SU-DHL-6 (cell line): ENCODE measurements around the gene MPRIP.

Experiments
- H2AFZ ChIP-seq: fragments of 200-600 bp; sonication (generic); 2 replicates; pipeline ENCODE4 v1.6.1; 2014; ENCODE audit warnings: low read depth, mild to moderate bottlenecking, moderate library complexity, mixed read lengths, antibody characterized with exemption, low read length; ENCODE audit not compliant: severe bottlenecking
- H3F3A ChIP-seq: fragments of 200-600 bp; shearing (Covaris generic); 2 replicates; pipeline ENCODE4 v1.6.0; 2016; ENCODE audit warnings: antibody characterized with exemption, mild to moderate bottlenecking; ENCODE audit not compliant: insufficient read depth
- H3K27ac ChIP-seq: fragments of 200-600 bp; sonication (generic); 2 replicates; pipeline ENCODE4 v1.5.1; 2016; ENCODE audit warnings: low read depth, mild to moderate bottlenecking, low read length, moderate library complexity, mixed read lengths
- H3K27me3 ChIP-seq: fragments of 200-600 bp; sonication (generic), shearing (Covaris generic); 2 replicates; pipeline ENCODE4 v1.6.0; 2014; ENCODE audit warnings: mild to moderate bottlenecking, low read length
- H3K36me3 ChIP-seq: fragments of 200-600 bp; sonication (generic); 2 replicates; pipeline ENCODE4 v1.6.1; 2014; ENCODE audit warnings: mild to moderate bottlenecking, low read length, mixed read lengths
- H3K4me2 ChIP-seq: fragments of 300-600, 200-600 bp; shearing (Covaris generic), sonication (generic); 2 replicates; pipeline ENCODE4 v1.6.0; 2014; ENCODE audit warnings: low read length, low read depth, mild to moderate bottlenecking; ENCODE audit not compliant: poor library complexity, severe bottlenecking
- H3K4me3 ChIP-seq: fragments of 200-600 bp; sonication (generic); 2 replicates; pipeline ENCODE4 v1.5.1; 2014; ENCODE audit warnings: antibody characterized with exemption, low read length, mild to moderate bottlenecking, mixed read lengths; ENCODE audit not compliant: insufficient read depth, poor library complexity, severe bottlenecking
- H3K79me2 ChIP-seq: fragments of 200-600 bp; sonication (generic); 2 replicates; pipeline ENCODE4 v1.6.1; 2014; ENCODE audit warnings: mild to moderate bottlenecking, low read length, moderate library complexity; ENCODE audit not compliant: insufficient read depth
- H3K9ac ChIP-seq: fragments of 200-600 bp; sonication (generic); 2 replicates; pipeline ENCODE4 v1.7.0; 2014; ENCODE audit warnings: mild to moderate bottlenecking, low read length
- H3K9me2 ChIP-seq: fragments of 200-600 bp; sonication (generic); replicated peaks from 2 replicates; pipeline ENCODE4 v1.6.1; 2014; ENCODE audit warnings: low read length; ENCODE audit not compliant: insufficient read depth
- H3K9me3 ChIP-seq: fragments of 200-600 bp; sonication (generic); 2 replicates; pipeline ENCODE4 v1.6.1; 2014; ENCODE audit warnings: low read length, mixed read lengths; ENCODE audit not compliant: insufficient read depth
- H4K20me1 ChIP-seq: fragments of 200-600 bp; sonication (generic); 2 replicates; pipeline ENCODE4 v1.6.1; 2014; ENCODE audit warnings: low read depth, mild to moderate bottlenecking, antibody characterized with exemption, low read length, moderate library complexity, mixed read lengths
- EZH2phosphoT487 ChIP-seq: fragments of 200-600 bp; sonication (generic), shearing (Covaris generic); conservative IDR thresholded peaks from 2 replicates; pipeline ENCODE4 v1.6.1; 2018; ENCODE audit warnings: mild to moderate bottlenecking, antibody characterized with exemption, low read length, moderate library complexity, mixed read lengths
- TF ChIP-seq, protein P1 (sequence below): fragments of 200-600 bp; sonication (generic); IDR thresholded peaks from one replicate; pipeline ENCODE4 v1.5.1; 2017; ENCODE audit warnings: antibody characterized with exemption, mild to moderate bottlenecking, low read length, moderate library complexity; ENCODE audit not compliant: insufficient read depth, poor library complexity, severe bottlenecking

MPRIP gene

DNA sequence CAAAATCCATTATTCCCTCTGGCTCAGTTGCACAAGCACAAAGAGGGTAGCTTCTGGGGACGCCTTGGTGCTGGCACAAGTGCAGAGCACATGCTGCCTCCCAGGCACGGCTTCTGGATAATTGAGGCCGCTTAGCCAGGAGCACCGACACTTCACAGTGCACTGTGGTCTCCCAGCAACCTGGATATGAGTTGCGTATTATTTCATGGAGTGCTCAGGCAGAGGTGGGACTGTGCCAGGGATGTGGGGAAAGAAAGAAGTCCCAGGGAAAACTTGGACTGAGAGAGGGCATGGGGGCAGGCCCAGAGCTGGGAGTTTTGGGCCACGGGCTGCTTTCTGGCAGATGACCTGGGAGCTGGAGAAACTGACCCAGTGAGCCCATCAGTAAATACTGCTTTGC is 37.5 kb downstream of the MPRIP start:
- Histone ChIP-seq H3K4me2 (no peak overlapping the region), H2AFZ (no peak overlapping the region), H3K27me3 (no peaks in the 10 kb centered on the region), H3K9me2 (no peaks in the 10 kb centered on the region), H3K9me3 (no peaks in the 10 kb centered on the region), H3K79me2 (peaks cover 3% of the 10 kb centered on the region; the same call in 1 of the 2 replicates), H4K20me1 (no peaks in the 10 kb centered on the region; the same call in 1 of the 2 replicates), H3F3A (no peaks in the 10 kb centered on the region), H3K27ac (no peak overlapping the region), H3K36me3 (no peaks in the 10 kb centered on the region), H3K4me3 (no peak overlapping the region), H3K9ac (no peak overlapping the region)
- TF ChIP-seq, protein P1, sequence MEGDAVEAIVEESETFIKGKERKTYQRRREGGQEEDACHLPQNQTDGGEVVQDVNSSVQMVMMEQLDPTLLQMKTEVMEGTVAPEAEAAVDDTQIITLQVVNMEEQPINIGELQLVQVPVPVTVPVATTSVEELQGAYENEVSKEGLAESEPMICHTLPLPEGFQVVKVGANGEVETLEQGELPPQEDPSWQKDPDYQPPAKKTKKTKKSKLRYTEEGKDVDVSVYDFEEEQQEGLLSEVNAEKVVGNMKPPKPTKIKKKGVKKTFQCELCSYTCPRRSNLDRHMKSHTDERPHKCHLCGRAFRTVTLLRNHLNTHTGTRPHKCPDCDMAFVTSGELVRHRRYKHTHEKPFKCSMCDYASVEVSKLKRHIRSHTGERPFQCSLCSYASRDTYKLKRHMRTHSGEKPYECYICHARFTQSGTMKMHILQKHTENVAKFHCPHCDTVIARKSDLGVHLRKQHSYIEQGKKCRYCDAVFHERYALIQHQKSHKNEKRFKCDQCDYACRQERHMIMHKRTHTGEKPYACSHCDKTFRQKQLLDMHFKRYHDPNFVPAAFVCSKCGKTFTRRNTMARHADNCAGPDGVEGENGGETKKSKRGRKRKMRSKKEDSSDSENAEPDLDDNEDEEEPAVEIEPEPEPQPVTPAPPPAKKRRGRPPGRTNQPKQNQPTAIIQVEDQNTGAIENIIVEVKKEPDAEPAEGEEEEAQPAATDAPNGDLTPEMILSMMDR, result no peak

DNA sequence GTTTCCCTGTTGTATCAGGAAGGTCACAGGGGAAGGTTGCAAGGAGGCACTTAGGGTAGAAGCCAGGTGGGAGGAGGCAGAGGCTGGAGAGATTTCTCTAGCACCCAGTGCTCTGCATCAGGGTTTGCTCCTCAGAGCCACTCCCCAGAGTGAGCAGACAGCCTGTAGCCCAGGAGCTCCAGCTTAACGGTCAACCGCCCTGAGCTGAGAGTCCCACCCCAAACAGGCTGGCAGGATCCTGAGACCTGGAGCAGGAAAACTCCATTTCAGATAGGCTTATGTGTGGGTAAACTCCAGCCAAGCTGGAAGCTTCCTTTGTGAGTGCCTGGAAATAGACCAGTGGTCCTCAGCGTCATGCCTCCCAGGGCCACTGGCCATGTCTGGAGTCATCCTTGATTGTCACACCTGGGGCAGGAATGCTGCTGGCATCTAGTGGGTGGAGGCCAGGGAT is 37.9 kb downstream of the MPRIP start:
- no peak overlapping the region for H3K27ac ChIP-seq
- no peak overlapping the region for H3K4me3 ChIP-seq
- no peaks in the 10 kb centered on the region for H3K36me3 ChIP-seq
- no peaks in the 10 kb centered on the region for H3K9me2 ChIP-seq
- H4K20me1 ChIP-seq, result no peaks in the 10 kb centered on the region
- no peak overlapping the region for H2AFZ ChIP-seq
- no peak overlapping the region for H3K9ac ChIP-seq
- H3F3A ChIP-seq, result no peaks in the 10 kb centered on the region
- H3K79me2 ChIP-seq, result no peaks in the 10 kb centered on the region
- no peaks in the 10 kb centered on the region for H3K9me3 ChIP-seq
- H3K27me3 ChIP-seq, result no peaks in the 10 kb centered on the region
- TF ChIP-seq, protein P1, result no peak
- TF ChIP-seq EZH2phosphoT487, result no peak
- H3K4me2 ChIP-seq, result no peak overlapping the region

DNA sequence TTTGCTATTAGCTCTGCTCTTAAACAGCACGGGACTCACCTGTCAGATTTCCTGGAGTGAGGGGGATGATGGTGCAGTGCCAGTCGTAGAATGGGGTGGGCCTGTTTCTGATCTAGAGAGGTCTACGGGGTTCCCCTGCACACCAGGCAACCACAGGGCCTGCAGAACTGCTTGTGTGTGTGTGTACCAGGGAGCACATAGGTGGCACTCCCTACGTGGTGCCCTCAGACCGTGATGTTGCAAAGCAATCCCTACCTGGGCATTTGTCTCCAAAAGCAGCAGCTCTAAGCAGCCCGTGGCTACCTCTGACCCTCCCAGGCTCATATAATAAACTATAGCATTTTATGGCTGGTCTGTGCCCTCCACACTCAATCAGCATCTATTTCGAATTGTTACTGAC is 38.5 kb downstream of the MPRIP start:
- TF ChIP-seq EZH2phosphoT487, result no peak
- TF ChIP-seq, protein P1, result no peak
- no peaks in the 10 kb centered on the region for H3K9me3 ChIP-seq
- no peaks in the 10 kb centered on the region for H3K9me2 ChIP-seq
- H2AFZ ChIP-seq, result no peak overlapping the region
- H3K4me2 ChIP-seq, result no peak overlapping the region
- no peaks in the 10 kb centered on the region for H4K20me1 ChIP-seq
- H3K27ac ChIP-seq, result no peak overlapping the region
- no peaks in the 10 kb centered on the region for H3K79me2 ChIP-seq
- H3K4me3 ChIP-seq, result no peak overlapping the region
- H3F3A ChIP-seq, result no peaks in the 10 kb centered on the region
- no peak overlapping the region for H3K9ac ChIP-seq
- no peaks in the 10 kb centered on the region for H3K36me3 ChIP-seq
- H3K27me3 ChIP-seq, result no peaks in the 10 kb centered on the region
